ENCODE results near the gene BAHCC1. TPM values are rescaled to one million over a fixed set of nuclear protein-coding genes. Genes with fewer than 3 reads are reported as not detected.

Gene BAHCC1
- total and polyA plus RNA-seq, 2 of the 4 experiments (the other 2 are of a cell fraction): 0.36 to 7.8 TPM

- H3K27me3 ChIP-seq (ENCODE audit: control insufficient read depth, insufficient read depth, low read length): no peaks in the 10 kb centered on the region
- peaks cover 30% of the 10 kb centered on the region for H3K4me1 ChIP-seq (ENCODE audit: control insufficient read depth, insufficient read depth, low read length)
- peak overlapping the region; percentile 99 for H2AK5ac ChIP-seq (ENCODE audit: low read depth, low read length)
- peak overlapping the region; percentile 100 for H2AK9ac ChIP-seq (replicated peaks; ENCODE audit: low read depth, low read length, poor library complexity)
- H2BK15ac ChIP-seq (ENCODE audit: low read depth, low read length): peak overlapping the region; percentile 82; the same call in 1 of the 3 replicates
- peak overlapping the region; percentile 99 for H3K4ac ChIP-seq (ENCODE audit: low read depth, low read length)
- no peak overlapping the region for H2BK20ac ChIP-seq (ENCODE audit: low read depth, low read length)
- H3K27ac ChIP-seq (ENCODE audit: insufficient read depth, low read length): peak overlapping the region; percentile 99
- no peaks in the 10 kb centered on the region for H3K9me3 ChIP-seq (ENCODE audit: control insufficient read depth, insufficient read depth, low read length)
- BruUV-seq (replicated peaks): no TSS peak
- ChIA-PET CTCF (no interaction called here), POLR2A (ENCODE audit: unreplicated experiment) (interaction anchor here (0.5 to 0.6 kb wide), 2 partner anchors 43 to 1567 kb away, joined by 3 to 5 read pairs; no protein-coding TSS in a partner anchor)
- dilution Hi-C loops (cut with HindIII; ENCODE audit: low sequenced_read_pairs, unreplicated experiment): no loop called here
- H3K9me1 ChIP-seq (ENCODE audit: insufficient read depth, low read length): no peaks in the 10 kb centered on the region
- intact Hi-C loops (cut with micrococcal nuclease): no loop called here
- H3K4me3 ChIP-seq (ENCODE audit: insufficient read depth, low read depth, low read length): peak overlapping the region; percentile 43
- 0% methylated on average over 17 of the region's 34 CpGs; no CpG with 5 or more reads in 1 of the 2 experiments for WGBS, 2 experiments (ENCODE audit: extremely low coverage in 2 of 2, insufficient read length in 1 of 2)
- peak overlapping the region; percentile 74 for H3K4me2 ChIP-seq (ENCODE audit: low read depth, low read length)
- H3K14ac ChIP-seq (replicated peaks; ENCODE audit: low read depth, low read length): peak overlapping the region; percentile 98
- peak overlapping the region; percentile 97 for H3K9ac ChIP-seq (ENCODE audit: low read depth, low read length)
- ATAC-seq (ENCODE audit: low read depth) (no peak; the same call in 1 of the 2 replicates), DNase-seq (no peak)
- H3K18ac ChIP-seq (ENCODE audit: low read depth, low read length): peak overlapping the region; percentile 77; the same call in 1 of the 2 replicates
- H4K8ac ChIP-seq (ENCODE audit: low read depth in 2 of 2, low read length in 2 of 2): peak overlapping the region; percentile 92 to 96
- H3K79me1 ChIP-seq (ENCODE audit: low read depth in 1 of 2, low read length in 2 of 2): peaks cover 6 to 61% of the 10 kb centered on the region in 2 experiments; a peak in 3 of 4 replicates
- peaks cover 28% of the 10 kb centered on the region for H3K36me3 ChIP-seq (ENCODE audit: control insufficient read depth, insufficient read depth, low read length)
- H3K23ac ChIP-seq (ENCODE audit: low read depth, low read length): peak overlapping the region; percentile 88; the same call in 1 of the 2 replicates
- peak overlapping the region; percentile 86 for H2AFZ ChIP-seq (replicated peaks; ENCODE audit: low read length, poor library complexity)
- peak overlapping the region; percentile 95 for H2BK5ac ChIP-seq (ENCODE audit: low read depth, low read length, poor library complexity, severe bottlenecking)
- peak overlapping the region; percentile 90 for H2BK120ac ChIP-seq (ENCODE audit: low read depth, low read length)
- peak overlapping the region; percentile 95 for H4K5ac ChIP-seq (ENCODE audit: low read depth, low read length)
- TF ChIP-seq CEBPB (IDR thresholded peaks at IDR 0.05; ENCODE audit: low read depth, low read length): no peak
- no peak for TF ChIP-seq ELK1 (IDR thresholded peaks at IDR 0.05; ENCODE audit: borderline replicate concordance, low read depth, low read length)
- no peak for TF ChIP-seq NFE2L2 (IDR thresholded peaks at IDR 0.05; ENCODE audit: low read depth, low read length)
- TF ChIP-seq CHD1 (IDR thresholded peaks at IDR 0.05; ENCODE audit: low read depth, low read length): no peak
- no peak for TF ChIP-seq POLR2A (IDR thresholded peaks at IDR 0.05; ENCODE audit: low read depth, low read length)
- in situ Hi-C loops (cut with MboI; ENCODE audit: low sequenced_read_pairs): no loop called here
- H4K20me1 ChIP-seq (ENCODE audit: insufficient read depth, low read length): peaks cover 58% of the 10 kb centered on the region
- H4K91ac ChIP-seq (ENCODE audit: insufficient read depth, low read depth, low read length): peak overlapping the region; percentile 99
- H3K56ac ChIP-seq (ENCODE audit: extremely low read depth, insufficient read depth, low read length): peak overlapping the region; percentile 94; the same call in 1 of the 2 replicates
Observed at GRCh38 chr17:81514489-81514738, 119.2 kb downstream of the BAHCC1 start.
